ENCODE data around the gene CDK19.

- TF ChIP-seq CTCF (IDR thresholded peaks at IDR 0.05; ENCODE audit: low read length) (no peak), EZH2 (IDR thresholded peaks at IDR 0.05; ENCODE audit: borderline replicate concordance, low read length) (no peak)
Measured at GRCh38 chr6:110800196-110800838, 15.0 kb downstream of the CDK19 start.

Data from OCI-LY1 (cell line).